ENCODE data around the gene CCDC137.
A peak's percentile ranks its signal among the peaks of the same experiment; 100 is the strongest.

Gene CCDC137

GRCh38 chr17:81719410-81720266, 53.1 kb downstream of the CCDC137 start:
- H3K4me1 ChIP-seq (ENCODE audit: low read length) = peaks cover 17% of the 10 kb centered on the region
- no peak for TF ChIP-seq EZH2phosphoT487 (IDR thresholded peaks at IDR 0.05; ENCODE audit: low read length)
- TF ChIP-seq CTCF (IDR thresholded peaks at IDR 0.05; ENCODE audit: low read length) = no peak
- no peak for TF ChIP-seq EZH2 (optimal IDR thresholded peaks at IDR 0.05; ENCODE audit: low read depth, low read length)
- no peaks in the 10 kb centered on the region for H3K36me3 ChIP-seq (replicated peaks; ENCODE audit: insufficient read depth, low read length)
- H3K27ac ChIP-seq (ENCODE audit: low read length) = no peak overlapping the region
- H3K4me2 ChIP-seq (ENCODE audit: low read depth, low read length) = no peak overlapping the region
- no peak overlapping the region for H2AFZ ChIP-seq (ENCODE audit: low read length)
- no peak for DNase-seq
- peaks cover 10% of the 10 kb centered on the region for H3K79me2 ChIP-seq (ENCODE audit: low read length)
- H4K20me1 ChIP-seq (ENCODE audit: insufficient read depth, low read length) = no peaks in the 10 kb centered on the region
- H3K27me3 ChIP-seq (replicated peaks; ENCODE audit: insufficient read depth, low read length) = no peaks in the 10 kb centered on the region
- no peaks in the 10 kb centered on the region for H3K9me2 ChIP-seq (replicated peaks; ENCODE audit: insufficient read depth, low read length)
- H3K4me3 ChIP-seq (ENCODE audit: low read length) = no peak overlapping the region
- H3K9me3 ChIP-seq (replicated peaks; ENCODE audit: insufficient read depth, low read length) = no peaks in the 10 kb centered on the region
- peaks cover 16% of the 10 kb centered on the region for H3F3A ChIP-seq (ENCODE audit: insufficient read depth, low read length)
- H3K9ac ChIP-seq (ENCODE audit: low read length) = no peak overlapping the region

GRCh38 chr17:81720267-81721071, 53.9 kb downstream of the CCDC137 start:
- H3K27ac ChIP-seq (ENCODE audit: low read length) = no peak overlapping the region
- H3K9ac ChIP-seq (ENCODE audit: low read length) = no peak overlapping the region
- H3K4me1 ChIP-seq (ENCODE audit: low read length) = peaks cover 17% of the 10 kb centered on the region
- no peak overlapping the region for H3K4me2 ChIP-seq (ENCODE audit: low read depth, low read length)
- H3K9me3 ChIP-seq (replicated peaks; ENCODE audit: insufficient read depth, low read length) = no peaks in the 10 kb centered on the region
- no peak overlapping the region for H3K4me3 ChIP-seq (ENCODE audit: low read length)
- no peak overlapping the region for H2AFZ ChIP-seq (ENCODE audit: low read length)
- H3K27me3 ChIP-seq (replicated peaks; ENCODE audit: insufficient read depth, low read length) = no peaks in the 10 kb centered on the region
- no peaks in the 10 kb centered on the region for H4K20me1 ChIP-seq (ENCODE audit: insufficient read depth, low read length)
- no peaks in the 10 kb centered on the region for H3K36me3 ChIP-seq (replicated peaks; ENCODE audit: insufficient read depth, low read length)
- H3K79me2 ChIP-seq (ENCODE audit: low read length) = 0 out of 2 replicates have a peak, but pooled peaks cover 2% of the 10 kb centered on the region
- DNase-seq = no peak
- H3K9me2 ChIP-seq (replicated peaks; ENCODE audit: insufficient read depth, low read length) = no peaks in the 10 kb centered on the region
- no peak for TF ChIP-seq EZH2phosphoT487 (IDR thresholded peaks at IDR 0.05; ENCODE audit: low read length)
- TF ChIP-seq EZH2 (optimal IDR thresholded peaks at IDR 0.05; ENCODE audit: low read depth, low read length) = no peak
- no peak for TF ChIP-seq CTCF (IDR thresholded peaks at IDR 0.05; ENCODE audit: low read length)
- H3F3A ChIP-seq (ENCODE audit: insufficient read depth, low read length) = peaks cover 16% of the 10 kb centered on the region

- no peaks in the 10 kb centered on the region for H3K9me2 ChIP-seq (replicated peaks; ENCODE audit: insufficient read depth, low read length)
Measured at GRCh38 chr17:81722184-81723120, 55.9 kb downstream of the CCDC137 start.

More at GRCh38 chr17:81722184-81723120, 55.9 kb downstream of the CCDC137 start:
- Histone ChIP-seq H3K79me2 (ENCODE audit: low read length) (no peaks in the 10 kb centered on the region), H3K27me3 (replicated peaks; ENCODE audit: insufficient read depth, low read length) (no peaks in the 10 kb centered on the region), H3K9ac (ENCODE audit: low read length) (no peak overlapping the region), H3K36me3 (replicated peaks; ENCODE audit: insufficient read depth, low read length) (no peaks in the 10 kb centered on the region), H3K9me3 (replicated peaks; ENCODE audit: insufficient read depth, low read length) (no peaks in the 10 kb centered on the region), H4K20me1 (ENCODE audit: insufficient read depth, low read length) (no peaks in the 10 kb centered on the region), H3F3A (ENCODE audit: insufficient read depth, low read length) (peaks cover 16% of the 10 kb centered on the region), H3K4me1 (ENCODE audit: low read length) (peaks cover 17% of the 10 kb centered on the region), H2AFZ (ENCODE audit: low read length) (no peak overlapping the region), H3K4me2 (ENCODE audit: low read depth, low read length) (peak overlapping the region; percentile 16; the same call in 1 of the 2 replicates), H3K27ac (ENCODE audit: low read length) (peak overlapping the region; percentile 47; the same call in 1 of the 2 replicates), H3K4me3 (ENCODE audit: low read length) (no peak overlapping the region)
- peak; percentile 67 for DNase-seq
- TF ChIP-seq CTCF (IDR thresholded peaks at IDR 0.05; ENCODE audit: low read length) (no peak), EZH2phosphoT487 (IDR thresholded peaks at IDR 0.05; ENCODE audit: low read length) (no peak), EZH2 (optimal IDR thresholded peaks at IDR 0.05; ENCODE audit: low read depth, low read length) (no peak)
